GM23338 (cell line): ENCODE results near the gene MAP2K6. TPM values are rescaled to one million over a fixed set of nuclear protein-coding genes. Genes with fewer than 3 reads are reported as not detected.

Experiments
- ATAC-seq: fragments of 200-7000 bp; cut with Tn5 transposase; 3 replicates; pipeline ENCODE4 v1.9.1; 2020
- DNase-seq: peaks from one replicate; pipeline ENCODE4 v3.0.0-alpha.2; 2015; ENCODE audit warnings: low spot score
- H2AFZ ChIP-seq: fragments of 200-600 bp; sonication (generic); 2 replicates; pipeline ENCODE4 v1.8.0; 2016; ENCODE audit warnings: antibody characterized with exemption, mild to moderate bottlenecking, moderate library complexity
- H3F3A ChIP-seq: fragments of 200-600 bp; sonication (generic); replicated peaks from 2 replicates; pipeline ENCODE4 v1.8.0; 2017; ENCODE audit warnings: antibody characterized with exemption, mixed run types, low read depth
- H3K27ac ChIP-seq: fragments of 200-600 bp; sonication (generic); 2 replicates; pipeline ENCODE4 v1.6.1; 2016; ENCODE audit warnings: low read depth
- H3K27me3 ChIP-seq: fragments of 200-600 bp; sonication (generic); 2 replicates; pipeline ENCODE4 v1.8.0; 2016; ENCODE audit warnings: mild to moderate bottlenecking, mixed run types, moderate library complexity; ENCODE audit not compliant: insufficient read depth
- H3K36me3 ChIP-seq: fragments of 200-600 bp; sonication (generic); 2 replicates; pipeline ENCODE4 v1.8.0; 2016; ENCODE audit warnings: mild to moderate bottlenecking; ENCODE audit not compliant: insufficient read depth
- H3K4me1 ChIP-seq: fragments of 200-600 bp; sonication (generic); 2 replicates; pipeline ENCODE4 v1.8.0; 2016; ENCODE audit warnings: mild to moderate bottlenecking, moderate library complexity; ENCODE audit not compliant: insufficient read depth
- H3K4me2 ChIP-seq: fragments of 200-600 bp; sonication (generic); 2 replicates; pipeline ENCODE4 v1.7.1; 2017; ENCODE audit warnings: mixed run types
- H3K4me3 ChIP-seq: fragments of 200-600 bp; sonication (generic); 2 replicates; pipeline ENCODE4 v1.6.1; 2016; ENCODE audit warnings: mixed run types
- H3K79me2 ChIP-seq: fragments of 200-600 bp; sonication (generic); replicated peaks from 2 replicates; pipeline ENCODE4 v1.8.0; 2017; ENCODE audit warnings: mild to moderate bottlenecking; ENCODE audit not compliant: insufficient read depth
- H3K9me2 ChIP-seq: fragments of 200-600 bp; sonication (generic); 2 replicates; pipeline ENCODE4 v1.8.0; 2017; ENCODE audit not compliant: insufficient read depth
- H4K20me1 ChIP-seq: fragments of 200-600 bp; sonication (generic); replicated peaks from 2 replicates; pipeline ENCODE4 v1.8.0; 2017; ENCODE audit warnings: mild to moderate bottlenecking; ENCODE audit not compliant: insufficient read depth
- H3K27ac Mint-ChIP-seq: 2 replicates; pipeline ENCODE4 v1.8.0; 2020; ENCODE audit warnings: inconsistent platforms, mild to moderate bottlenecking, moderate library complexity, mixed read lengths
- H3K27me3 Mint-ChIP-seq: 3 replicates; pipeline ENCODE4 v1.8.0; 2022; ENCODE audit warnings: low read depth, mild to moderate bottlenecking, moderate library complexity, mixed read lengths, inconsistent platforms; ENCODE audit not compliant: insufficient read depth, poor library complexity
- H3K36me3 Mint-ChIP-seq: 3 replicates; pipeline ENCODE4 v1.8.0; 2021; ENCODE audit warnings: low read depth, mild to moderate bottlenecking, inconsistent platforms, moderate library complexity, mixed read lengths
- H3K4me1 Mint-ChIP-seq: 3 replicates; pipeline ENCODE4 v1.8.0; 2020; ENCODE audit warnings: mild to moderate bottlenecking, inconsistent platforms, mixed read lengths
- H3K4me3 Mint-ChIP-seq: 3 replicates; pipeline ENCODE4 v1.8.0; 2021; ENCODE audit warnings: moderate library complexity, mild to moderate bottlenecking, inconsistent platforms, mixed read lengths
- H3K9me3 Mint-ChIP-seq: 3 replicates; pipeline ENCODE4 v1.8.0; 2020; ENCODE audit warnings: moderate library complexity, mild to moderate bottlenecking, inconsistent platforms, mixed read lengths
- EZH2phosphoT487 ChIP-seq: fragments of 200-600 bp; sonication (generic); IDR thresholded peaks from one replicate; pipeline ENCODE4 v1.8.1; 2018; ENCODE audit warnings: antibody characterized with exemption; ENCODE audit not compliant: unreplicated experiment
- JUNB ChIP-seq: IDR thresholded peaks from one replicate; pipeline ENCODE4 v1.6.1; 2016; ENCODE audit warnings: antibody characterized with exemption; ENCODE audit not compliant: unreplicated experiment
- POLR2AphosphoS5 ChIP-seq: IDR thresholded peaks from 2 replicates; pipeline ENCODE4 v1.6.1; 2016; ENCODE audit warnings: antibody characterized with exemption, low read depth
- STAT1 ChIP-seq: IDR thresholded peaks from one replicate; pipeline ENCODE4 v1.6.1; 2016; ENCODE audit warnings: antibody characterized with exemption; ENCODE audit not compliant: unreplicated experiment
- ZNF114 ChIP-seq: fragments of 250-450 bp; sonication (Bioruptor Pico); IDR thresholded peaks from 2 replicates; pipeline ENCODE4 v1.5.0; 2020; ENCODE audit warnings: mild to moderate bottlenecking, moderate library complexity
- ZNF331 ChIP-seq: fragments of 250-450 bp; sonication (Bioruptor Pico); IDR thresholded peaks from 2 replicates; pipeline ENCODE4 v1.5.0; 2020; ENCODE audit warnings: low read depth, mild to moderate bottlenecking, moderate library complexity
- ZNF462 ChIP-seq: fragments of 250-450 bp; sonication (Bioruptor Pico); IDR thresholded peaks from 2 replicates; pipeline ENCODE4 v1.5.0; 2020; ENCODE audit warnings: mild to moderate bottlenecking, moderate library complexity
- polyA plus RNA-seq: library from polyadenylated mRNA; unstranded; fragments of >200 nt; fragmentation: Nextera tagmentation; extraction: Ambion mirVana; gene quantifications from 2 replicates; pipeline ENCODE4 v1.2.1, GENCODE V29; 2016
- total RNA-seq: library from RNA; depleted of rRNA; stranded (reverse); fragments of >200 nt; shearing (Covaris generic); gene quantifications from 2 replicates; pipeline ENCODE4 v1.2.3, GENCODE V29; 2014
- TF ChIP-seq, protein P1 (sequence below), 2 experiments: fragments of 200-600 bp in 1 of 2; sonication (generic) in 1 of 2; conservative IDR thresholded peaks; 2 replicates each; pipeline versions ENCODE4 v1.5.1 to v1.6.1; 2016 to 2017; ENCODE audit warnings: antibody characterized with exemption in 2 of 2, low read depth in 2 of 2, mild to moderate bottlenecking in 2 of 2, moderate library complexity in 1 of 2
- TF ChIP-seq, protein P2 (sequence below): IDR thresholded peaks from one replicate; pipeline ENCODE4 v1.6.1; 2018; ENCODE audit warnings: antibody characterized with exemption; ENCODE audit not compliant: unreplicated experiment

The MAP2K6 gene
- total and polyA plus RNA-seq, 2 experiments from 2014 or later = 26.3 to 31.1 TPM

DNA sequence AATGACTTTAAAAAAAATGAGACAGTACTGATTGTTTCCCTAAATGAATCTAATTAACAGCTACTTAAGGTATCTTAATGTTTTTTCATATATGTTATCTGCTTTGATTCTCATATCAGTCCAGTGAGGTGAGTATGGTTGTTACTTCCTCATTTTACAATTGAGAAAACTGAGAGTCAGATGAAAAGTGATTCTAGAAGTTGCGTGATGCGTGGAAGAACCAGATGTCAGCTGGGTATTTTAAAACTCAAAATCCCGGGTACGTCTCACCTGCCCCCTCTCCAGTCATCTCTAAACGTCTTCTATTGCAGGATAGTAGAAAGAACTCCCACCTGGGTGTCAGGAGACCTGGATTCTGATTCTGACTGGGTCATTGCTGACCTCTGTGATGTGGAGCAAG, 89.2 kb downstream of the MAP2K6 start (continued):
- no peak for TF ChIP-seq ZNF462
- no peak for TF ChIP-seq ZNF114
- no peak for TF ChIP-seq POLR2AphosphoS5
- TF ChIP-seq, protein P1, sequence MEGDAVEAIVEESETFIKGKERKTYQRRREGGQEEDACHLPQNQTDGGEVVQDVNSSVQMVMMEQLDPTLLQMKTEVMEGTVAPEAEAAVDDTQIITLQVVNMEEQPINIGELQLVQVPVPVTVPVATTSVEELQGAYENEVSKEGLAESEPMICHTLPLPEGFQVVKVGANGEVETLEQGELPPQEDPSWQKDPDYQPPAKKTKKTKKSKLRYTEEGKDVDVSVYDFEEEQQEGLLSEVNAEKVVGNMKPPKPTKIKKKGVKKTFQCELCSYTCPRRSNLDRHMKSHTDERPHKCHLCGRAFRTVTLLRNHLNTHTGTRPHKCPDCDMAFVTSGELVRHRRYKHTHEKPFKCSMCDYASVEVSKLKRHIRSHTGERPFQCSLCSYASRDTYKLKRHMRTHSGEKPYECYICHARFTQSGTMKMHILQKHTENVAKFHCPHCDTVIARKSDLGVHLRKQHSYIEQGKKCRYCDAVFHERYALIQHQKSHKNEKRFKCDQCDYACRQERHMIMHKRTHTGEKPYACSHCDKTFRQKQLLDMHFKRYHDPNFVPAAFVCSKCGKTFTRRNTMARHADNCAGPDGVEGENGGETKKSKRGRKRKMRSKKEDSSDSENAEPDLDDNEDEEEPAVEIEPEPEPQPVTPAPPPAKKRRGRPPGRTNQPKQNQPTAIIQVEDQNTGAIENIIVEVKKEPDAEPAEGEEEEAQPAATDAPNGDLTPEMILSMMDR (conservative IDR thresholded peaks at IDR 0.05; ENCODE audit: low read depth in 2 of 2) = no peak
- no peak for TF ChIP-seq ZNF331

DNA sequence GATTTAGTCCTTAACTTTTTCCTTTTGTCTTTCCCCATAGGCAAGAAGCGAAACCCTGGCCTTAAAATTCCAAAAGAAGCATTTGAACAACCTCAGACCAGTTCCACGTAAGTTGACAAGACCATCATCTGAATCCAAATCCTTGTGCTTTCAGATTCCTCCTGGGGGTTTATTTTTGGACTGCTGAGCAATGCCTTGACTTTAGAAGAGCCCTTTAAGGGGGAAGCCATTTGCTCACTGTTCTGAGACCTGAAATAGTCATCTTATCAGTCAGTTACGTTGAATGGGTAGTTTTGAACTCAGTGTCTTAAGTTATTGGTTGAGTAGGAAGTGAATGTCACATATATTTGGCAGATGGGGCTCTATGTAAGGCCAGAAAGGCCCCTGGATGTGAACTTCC, 91.2 kb downstream of the MAP2K6 start:
- ATAC-seq (no peak), DNase-seq (no peak)
- Histone ChIP-seq H3K4me2 (no peak overlapping the region), H3K27me3 (no peaks in the 10 kb centered on the region), H3K9me2 (no peaks in the 10 kb centered on the region), H2AFZ (no peak overlapping the region), H3F3A (no peaks in the 10 kb centered on the region), H3K79me2 (peaks cover 43% of the 10 kb centered on the region), H3K27ac (peak overlapping the region; percentile 60; the same call in 1 of the 2 replicates), H3K4me1 (peaks cover 47% of the 10 kb centered on the region), H3K36me3 (no peaks in the 10 kb centered on the region), H4K20me1 (no peaks in the 10 kb centered on the region), H3K4me3 (no peak overlapping the region)
- Mint-ChIP-seq H3K4me3 (no peak overlapping the region), H3K4me1 (peaks cover 53% of the 10 kb centered on the region), H3K27ac (peak overlapping the region; percentile 63; the same call in 1 of the 2 replicates), H3K36me3 (peaks cover 8% of the 10 kb centered on the region), H3K27me3 (peaks cover 5% of the 10 kb centered on the region), H3K9me3 (no peaks in the 10 kb centered on the region)
- no peak for TF ChIP-seq STAT1
- TF ChIP-seq JUNB = no peak
- no peak for TF ChIP-seq ZNF331
- no peak for TF ChIP-seq EZH2phosphoT487
- TF ChIP-seq, protein P2, sequence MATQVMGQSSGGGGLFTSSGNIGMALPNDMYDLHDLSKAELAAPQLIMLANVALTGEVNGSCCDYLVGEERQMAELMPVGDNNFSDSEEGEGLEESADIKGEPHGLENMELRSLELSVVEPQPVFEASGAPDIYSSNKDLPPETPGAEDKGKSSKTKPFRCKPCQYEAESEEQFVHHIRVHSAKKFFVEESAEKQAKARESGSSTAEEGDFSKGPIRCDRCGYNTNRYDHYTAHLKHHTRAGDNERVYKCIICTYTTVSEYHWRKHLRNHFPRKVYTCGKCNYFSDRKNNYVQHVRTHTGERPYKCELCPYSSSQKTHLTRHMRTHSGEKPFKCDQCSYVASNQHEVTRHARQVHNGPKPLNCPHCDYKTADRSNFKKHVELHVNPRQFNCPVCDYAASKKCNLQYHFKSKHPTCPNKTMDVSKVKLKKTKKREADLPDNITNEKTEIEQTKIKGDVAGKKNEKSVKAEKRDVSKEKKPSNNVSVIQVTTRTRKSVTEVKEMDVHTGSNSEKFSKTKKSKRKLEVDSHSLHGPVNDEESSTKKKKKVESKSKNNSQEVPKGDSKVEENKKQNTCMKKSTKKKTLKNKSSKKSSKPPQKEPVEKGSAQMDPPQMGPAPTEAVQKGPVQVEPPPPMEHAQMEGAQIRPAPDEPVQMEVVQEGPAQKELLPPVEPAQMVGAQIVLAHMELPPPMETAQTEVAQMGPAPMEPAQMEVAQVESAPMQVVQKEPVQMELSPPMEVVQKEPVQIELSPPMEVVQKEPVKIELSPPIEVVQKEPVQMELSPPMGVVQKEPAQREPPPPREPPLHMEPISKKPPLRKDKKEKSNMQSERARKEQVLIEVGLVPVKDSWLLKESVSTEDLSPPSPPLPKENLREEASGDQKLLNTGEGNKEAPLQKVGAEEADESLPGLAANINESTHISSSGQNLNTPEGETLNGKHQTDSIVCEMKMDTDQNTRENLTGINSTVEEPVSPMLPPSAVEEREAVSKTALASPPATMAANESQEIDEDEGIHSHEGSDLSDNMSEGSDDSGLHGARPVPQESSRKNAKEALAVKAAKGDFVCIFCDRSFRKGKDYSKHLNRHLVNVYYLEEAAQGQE = no peak
- TF ChIP-seq, protein P1 (conservative IDR thresholded peaks at IDR 0.05; ENCODE audit: low read depth in 2 of 2) = no peak
